Tongue (tissue), 2 donors: ENCODE results near the gene SPATA13. TPM values are rescaled to one million over a fixed set of nuclear protein-coding genes. Genes with fewer than 3 reads are reported as not detected.
"Not testable (repeated sequence)": the region's sequence is repeated elsewhere in the genome, so short reads cannot be mapped to it uniquely, and the experiment has no call there.

Source experiments
- DNase-seq: peaks from one replicate; pipeline ENCODE4 v3.0.0-alpha.2; 2015
- total RNA-seq: library from RNA; depleted of rRNA; stranded (reverse); fragments of >200 nt; gene quantifications from one replicate; pipeline ENCODE4 v1.2.3, GENCODE V29; 2014

SPATA13 gene
- total RNA-seq, 1 donor from 2014 or later, result 11.3 TPM

- not testable (repeated sequence) for DNase-seq
These were observed 158.4 kb downstream of the SPATA13 start for GRCh38 chr13:24318878-24319277.

GRCh38 chr13:24319641-24320040 lies 159.1 kb downstream of the SPATA13 start:
- DNase-seq, result not testable (repeated sequence)

DNA sequence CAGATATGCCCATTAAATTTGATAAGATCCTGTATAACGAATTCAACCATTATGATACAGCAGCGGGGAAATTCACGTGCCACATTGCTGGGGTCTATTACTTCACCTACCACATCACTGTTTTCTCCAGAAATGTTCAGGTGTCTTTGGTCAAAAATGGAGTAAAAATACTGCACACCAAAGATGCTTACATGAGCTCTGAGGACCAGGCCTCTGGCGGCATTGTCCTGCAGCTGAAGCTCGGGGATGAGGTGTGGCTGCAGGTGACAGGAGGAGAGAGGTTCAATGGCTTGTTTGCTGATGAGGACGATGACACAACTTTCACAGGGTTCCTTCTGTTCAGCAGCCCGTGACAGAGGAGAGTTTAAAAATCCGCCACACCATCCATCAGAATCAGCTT lies 160.9 kb downstream of the SPATA13 start:
- not testable (repeated sequence) for DNase-seq

DNA sequence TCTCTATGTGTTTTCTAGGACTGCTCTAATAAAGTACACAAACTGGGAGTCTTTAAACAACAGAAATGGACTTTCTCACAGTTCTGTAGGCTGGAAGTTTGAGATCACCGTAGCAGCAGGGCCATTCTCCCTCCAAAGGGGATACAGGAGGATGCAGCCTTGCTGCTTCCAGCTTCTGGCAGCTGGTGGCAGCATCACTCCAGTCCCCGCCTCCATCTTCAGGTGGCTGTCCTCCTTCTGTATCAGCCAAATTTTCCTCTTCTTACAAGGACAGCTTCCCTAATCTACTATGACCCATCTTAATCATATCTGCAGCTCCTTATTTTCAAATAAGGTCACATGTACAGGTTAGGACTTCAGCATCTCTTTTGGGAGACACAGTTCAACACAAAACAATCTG lies 161.9 kb downstream of the SPATA13 start:
- not testable (repeated sequence) for DNase-seq

DNA sequence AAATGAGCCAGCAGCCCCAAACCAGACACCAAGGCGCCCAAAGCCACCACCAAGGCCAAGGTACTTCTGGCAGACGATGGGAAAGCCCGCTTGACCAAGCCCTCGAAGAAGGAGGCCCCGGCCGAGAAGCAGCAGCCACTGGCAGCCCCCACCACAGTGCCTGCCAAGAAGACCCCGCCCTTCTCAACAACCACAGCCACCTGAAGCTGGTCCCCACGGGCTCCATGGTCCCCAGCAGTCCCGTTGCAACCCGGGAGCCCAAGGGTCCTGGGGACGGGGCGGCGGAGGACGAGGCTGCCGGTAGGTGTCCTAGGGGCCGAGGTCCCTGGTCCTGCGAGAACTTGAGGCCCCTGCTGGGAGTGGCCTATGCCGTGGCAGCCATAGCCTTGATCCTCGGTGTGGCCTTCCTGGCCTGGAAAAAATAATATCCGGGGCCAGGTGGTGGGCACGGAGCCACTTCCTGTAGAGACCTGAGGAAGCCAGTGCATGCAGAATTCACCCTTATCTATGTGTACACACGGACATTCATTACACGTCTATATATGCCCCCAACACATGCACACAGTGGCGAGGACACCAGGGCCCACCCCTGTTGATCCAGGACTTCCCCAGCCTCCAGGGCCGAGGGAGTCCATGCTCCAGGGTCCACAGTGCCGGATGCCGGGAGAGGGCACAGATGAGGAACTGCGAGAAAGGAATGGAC lies 162.7 kb downstream of the SPATA13 start:
- DNase-seq, result no peak

GRCh38 chr13:24323739-24324075 lies 163.2 kb downstream of the SPATA13 start:
- DNase-seq, result no peak

GRCh38 chr13:24327598-24327997 lies 167.1 kb downstream of the SPATA13 start:
- DNase-seq, result not testable (repeated sequence)

- DNase-seq, result no peak
These were observed 167.6 kb downstream of the SPATA13 start for GRCh38 chr13:24328145-24328544.

GRCh38 chr13:24338721-24339120 lies 178.2 kb downstream of the SPATA13 start:
- DNase-seq, result no peak

- no peak for DNase-seq
These were observed 179.6 kb downstream of the SPATA13 start for GRCh38 chr13:24339937-24340607.

GRCh38 chr13:24340608-24340955 lies 180.1 kb downstream of the SPATA13 start:
- DNase-seq, result no peak

DNA sequence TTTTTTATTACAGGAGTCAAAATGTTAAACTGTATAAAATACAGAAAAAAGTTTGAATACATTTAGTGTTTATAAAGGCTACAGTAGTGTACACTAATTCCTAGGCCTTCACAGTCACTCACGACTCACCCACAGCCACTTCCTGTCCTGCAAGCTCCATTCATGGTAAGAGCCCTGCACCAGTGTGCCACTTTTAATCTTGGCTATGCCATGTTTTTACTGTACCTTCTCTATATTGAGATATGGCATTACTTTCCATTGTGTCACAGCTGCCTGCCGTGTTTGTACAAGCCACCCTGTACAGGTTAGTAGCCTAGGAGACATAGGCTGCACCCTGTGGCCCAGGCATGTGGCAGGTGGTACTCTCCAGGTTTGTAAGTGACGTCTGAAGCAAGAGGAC lies 180.9 kb downstream of the SPATA13 start:
- no peak for DNase-seq

DNA sequence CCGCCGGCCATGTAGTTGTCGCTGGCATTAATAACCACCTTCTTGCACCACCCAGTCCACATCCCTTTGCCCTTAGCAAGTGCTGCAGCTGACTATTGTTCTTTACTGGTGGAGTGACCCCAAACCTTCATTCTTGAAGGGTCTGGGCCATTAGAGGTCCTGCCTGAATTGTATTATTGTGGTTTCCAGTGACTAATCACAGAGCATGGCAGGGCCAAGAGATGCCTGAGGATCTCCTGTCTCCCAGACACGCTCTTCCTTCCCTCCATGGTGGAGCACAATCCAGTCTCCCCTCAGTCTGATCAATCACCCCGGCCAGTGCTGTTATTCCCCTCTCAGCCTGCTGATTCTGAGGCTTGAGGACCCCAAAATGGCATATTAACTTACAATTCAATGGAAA lies 187.9 kb downstream of the SPATA13 start:
- no peak for DNase-seq

- no peak for DNase-seq
These were observed 188.4 kb downstream of the SPATA13 start for GRCh38 chr13:24348797-24349515.

DNA sequence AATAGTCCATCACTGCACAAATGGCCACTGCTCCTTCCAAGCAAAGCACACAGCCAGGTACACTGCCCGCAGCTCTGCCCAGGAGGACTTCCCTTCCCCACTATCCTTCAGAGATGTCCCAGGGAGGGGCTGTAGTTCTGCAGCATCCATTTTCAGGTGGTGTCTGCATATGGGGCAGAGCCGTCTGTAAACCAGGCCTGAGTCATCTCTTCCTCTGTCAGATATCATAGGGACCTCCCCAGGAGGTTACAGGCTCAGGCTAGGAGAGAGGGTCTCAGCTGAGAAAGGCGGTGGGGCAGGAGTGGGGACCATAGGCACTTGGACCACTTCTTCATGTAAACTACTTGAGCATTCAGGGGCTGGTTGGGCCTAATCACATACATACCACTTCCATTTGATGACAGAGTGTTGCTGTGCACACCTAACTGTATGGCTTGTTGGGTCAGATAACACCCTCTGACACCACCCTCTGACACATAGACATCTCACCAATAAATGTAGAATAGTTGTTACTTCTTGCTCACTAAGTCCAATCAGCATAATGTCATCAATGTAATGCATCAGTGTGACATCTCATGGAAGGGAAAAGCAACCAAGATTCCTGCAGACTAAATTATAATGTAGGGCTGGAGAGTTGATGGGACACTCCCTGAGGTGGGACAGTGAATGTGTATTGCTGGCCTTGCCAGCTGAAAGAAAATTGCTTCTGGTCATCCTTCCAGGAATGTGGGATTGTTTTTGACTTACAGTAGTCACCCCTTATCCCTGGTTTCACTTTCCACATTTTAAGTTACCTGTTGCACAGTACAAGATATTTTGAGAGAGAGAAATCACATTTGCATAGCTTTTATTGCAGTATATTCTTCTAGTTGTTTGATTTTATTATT lies 189.5 kb downstream of the SPATA13 start:
- DNase-seq, result not testable (repeated sequence)

DNA sequence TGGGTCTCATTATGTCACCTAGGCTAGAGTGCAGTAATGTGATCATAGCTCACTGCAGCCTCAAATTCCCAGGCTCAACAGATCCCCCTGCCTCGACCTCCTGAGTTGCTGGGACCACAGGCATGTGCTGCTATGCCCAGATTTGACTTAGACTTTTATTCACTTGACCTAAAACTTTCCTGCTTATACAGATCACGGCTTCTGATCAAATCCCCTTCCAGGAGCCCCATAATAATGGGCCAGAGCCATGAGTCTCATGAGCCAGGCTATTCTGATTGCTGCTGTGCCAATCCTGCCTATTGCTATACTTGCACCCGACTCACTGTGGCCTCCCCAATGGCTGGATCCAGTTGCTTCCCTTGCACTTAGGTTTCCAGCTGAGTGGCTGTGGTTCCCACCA lies 190.9 kb downstream of the SPATA13 start:
- DNase-seq, result no peak

DNA sequence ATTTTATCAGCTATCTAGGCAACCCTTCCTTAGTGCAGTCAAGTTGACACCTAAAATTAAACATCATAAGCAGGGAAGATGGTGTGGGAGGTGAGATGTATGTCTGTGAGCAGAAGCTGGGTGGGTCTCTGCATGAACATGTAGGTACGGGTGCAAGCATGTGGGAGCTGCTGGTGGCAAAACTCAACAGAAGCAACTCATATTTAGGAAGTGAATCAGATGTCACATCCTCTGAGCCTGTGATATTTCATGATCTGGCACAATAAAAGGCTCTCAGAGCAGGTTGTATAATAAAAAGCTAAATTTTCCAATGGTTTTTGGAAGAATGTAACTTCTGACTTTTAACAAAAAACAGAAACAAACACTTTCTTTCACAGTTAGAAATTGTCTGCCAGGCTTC lies 193.2 kb downstream of the SPATA13 start:
- DNase-seq, result no peak

DNA sequence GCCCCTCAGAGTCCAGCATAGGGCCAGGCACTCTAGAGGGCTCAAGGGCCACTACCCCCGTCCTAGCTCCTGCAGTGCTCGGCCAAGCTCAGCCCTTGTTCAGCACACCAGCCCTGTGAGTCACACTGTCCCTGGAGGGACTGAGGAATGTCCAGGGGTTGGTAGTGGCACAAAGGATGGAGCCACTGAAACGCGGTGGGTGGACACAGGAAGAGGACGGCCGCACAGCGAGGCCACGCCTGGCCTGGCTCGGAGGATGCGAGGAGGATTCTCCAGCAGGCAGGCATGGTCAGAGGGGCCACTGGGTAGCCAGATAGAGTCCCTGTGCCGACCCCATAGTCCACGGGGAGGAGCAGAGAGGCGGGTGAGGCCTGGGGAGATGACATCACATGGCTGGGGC lies 194.6 kb downstream of the SPATA13 start:
- DNase-seq, result no peak

DNA sequence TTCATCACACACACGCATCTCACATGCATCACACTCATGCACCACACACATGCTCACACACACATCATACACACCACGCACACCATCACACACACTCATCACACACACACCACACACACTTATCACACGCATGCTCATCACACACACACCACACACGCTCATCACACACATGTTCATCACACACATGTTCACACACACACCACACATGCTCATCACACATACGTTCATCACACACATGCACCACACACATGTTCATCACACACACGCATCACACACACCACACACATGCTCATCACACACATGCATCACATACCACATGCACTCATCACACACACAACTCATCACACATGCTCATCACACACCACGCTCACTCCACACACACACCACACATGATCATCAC lies 195.8 kb downstream of the SPATA13 start:
- DNase-seq, result no peak
